HepG2 (cell line): ENCODE results near the gene TBC1D24. TPM values are rescaled to one million over a fixed set of nuclear protein-coding genes. Genes with fewer than 3 reads are reported as not detected.
A peak's percentile ranks its signal among the peaks of the same experiment; 100 is the strongest.

Source experiments
- DBP ChIP-seq: sonication (generic); formaldehyde crosslinking; IDR thresholded peaks from 2 replicates; pipeline ENCODE4 v1.4.0; 2020; ENCODE audit warnings: missing genetic modification reagents; ENCODE audit errors: not compliant biosample characterization
- DPF2 ChIP-seq: sonication (generic); formaldehyde crosslinking; IDR thresholded peaks from 2 replicates; pipeline ENCODE4 v1.4.0; 2020; ENCODE audit warnings: mild to moderate bottlenecking, low read depth, missing genetic modification reagents, borderline replicate concordance
- ELF1 ChIP-seq: sonication (generic); formaldehyde crosslinking; IDR thresholded peaks from 2 replicates; pipeline ENCODE4 v1.4.0; 2020; ENCODE audit warnings: missing genetic modification reagents
- FOXC1 ChIP-seq: sonication (generic); formaldehyde crosslinking; IDR thresholded peaks from 2 replicates; pipeline ENCODE4 v1.8.0; 2022; ENCODE audit warnings: mild to moderate bottlenecking, missing genetic modification reagents, borderline replicate concordance
- JDP2 ChIP-seq: sonication (generic); formaldehyde crosslinking; IDR thresholded peaks from 2 replicates; pipeline ENCODE4 v1.8.1; 2022; ENCODE audit warnings: missing genetic modification reagents, borderline replicate concordance
- MYC ChIP-seq: sonication (generic); formaldehyde crosslinking; IDR thresholded peaks from 2 replicates; pipeline ENCODE4 v1.9.0; 2021; ENCODE audit warnings: missing genetic modification reagents, borderline replicate concordance
- NFAT5 ChIP-seq: sonication (generic); formaldehyde crosslinking; IDR thresholded peaks from 2 replicates; pipeline ENCODE4 v1.4.0; 2020; ENCODE audit warnings: missing genetic modification reagents
- POLR2A ChIP-seq, 2 experiments: IDR thresholded peaks; 2 replicates each; pipeline ENCODE4 v1.6.1; 2011; ENCODE audit warnings: low read depth in 2 of 2, low read length in 2 of 2, mild to moderate bottlenecking in 1 of 2, moderate library complexity in 1 of 2; ENCODE audit not compliant: insufficient read depth in 1 of 2
- ZBTB1 ChIP-seq: sonication (generic); formaldehyde crosslinking; IDR thresholded peaks from 2 replicates; pipeline ENCODE4 v1.4.0; 2020; ENCODE audit warnings: missing genetic modification reagents, borderline replicate concordance
- ZBTB21 ChIP-seq: sonication (generic); formaldehyde crosslinking; IDR thresholded peaks from 2 replicates; pipeline ENCODE4 v1.4.0; 2020; ENCODE audit warnings: missing genetic modification reagents
- ZNF281 ChIP-seq: sonication (generic); formaldehyde crosslinking; IDR thresholded peaks from 2 replicates; pipeline ENCODE4 v1.4.0; 2020; ENCODE audit warnings: missing genetic modification reagents, borderline replicate concordance
- ZNF430 ChIP-seq: sonication (generic); formaldehyde crosslinking; IDR thresholded peaks from 2 replicates; pipeline ENCODE4 v1.9.0; 2021; ENCODE audit warnings: mild to moderate bottlenecking, missing genetic modification reagents
- ZNF550 ChIP-seq: sonication (generic); formaldehyde crosslinking; IDR thresholded peaks from 2 replicates; pipeline ENCODE4 v1.4.0; 2020; ENCODE audit warnings: mild to moderate bottlenecking, missing genetic modification reagents, borderline replicate concordance
- ZNF580 ChIP-seq: IDR thresholded peaks from 2 replicates; pipeline ENCODE4 v1.6.1; 2016; ENCODE audit warnings: low read depth, borderline replicate concordance
- ZNF597 ChIP-seq: sonication (generic); formaldehyde crosslinking; IDR thresholded peaks from 2 replicates; pipeline ENCODE4 v1.5.0; 2020; ENCODE audit warnings: missing genetic modification reagents
- ZNF691 ChIP-seq: sonication (generic); formaldehyde crosslinking; IDR thresholded peaks from 2 replicates; pipeline ENCODE4 v1.4.0; 2020; ENCODE audit warnings: missing genetic modification reagents, low read depth, mild to moderate bottlenecking, borderline replicate concordance
- polyA plus RNA-seq, 8 experiments: library from polyadenylated mRNA; depleted of rRNA in 3 of 8; stranded (reverse) in 7 of 8; unstranded in 1 of 8; fragments of >200 nt; fragmentation: Illumina TruSeq in 4 of 8; extraction: Trizol in 4 of 8; gene quantifications; 2 replicates each; pipeline versions ENCODE4 v1.2.1 to v1.2.3, GENCODE V29; 2011 to 2016; ENCODE audit warnings: low read depth in 4 of 8, missing spikeins in 1 of 8, mixed read lengths in 1 of 8; ENCODE audit not compliant: insufficient read depth in 1 of 8
- total RNA-seq, 5 experiments: library from RNA; depleted of rRNA; stranded (reverse); fragments of >200 nt; fragmentation: Illumina TruSeq; extraction: Trizol; gene quantifications; 2 replicates each; pipeline ENCODE4 v1.2.3, GENCODE V29; 2016; ENCODE audit warnings: low read depth in 1 of 5

TBC1D24 gene
- total and polyA plus RNA-seq, 2 of the 13 experiments (the other 11 are each of a cell fraction or from before 2014, with no cell fraction given): 7.7 to 13.7 TPM

- 0 out of 4 replicates have a peak, but pooled peaks of 1 of the 2 experiments have one; percentile 23 for TF ChIP-seq POLR2A (IDR thresholded peaks at IDR 0.05; ENCODE audit: insufficient read depth in 1 of 2, low read depth in 2 of 2, low read length in 2 of 2)
- TF ChIP-seq NFAT5 (CRISPR knock-in tag): no peak
- TF ChIP-seq DPF2 (CRISPR knock-in tag): 0 out of 2 replicates have a peak, but pooled peaks have one; percentile 12
- no peak for TF ChIP-seq ZNF597 (CRISPR knock-in tag)
- TF ChIP-seq ZNF430 (CRISPR knock-in tag): no peak; the same call in 1 of the 2 replicates
- TF ChIP-seq ZBTB21: no peak
- TF ChIP-seq ZBTB1 (CRISPR knock-in tag): no peak
- peak; percentile 73 for TF ChIP-seq FOXC1
- no peak for TF ChIP-seq MYC
- TF ChIP-seq ZNF281 (CRISPR knock-in tag): no peak
- no peak for TF ChIP-seq JDP2
- TF ChIP-seq ZNF550: no peak
- no peak for TF ChIP-seq ELF1 (CRISPR knock-in tag)
- TF ChIP-seq DBP (CRISPR knock-in tag): no peak
- TF ChIP-seq ZNF580 (CRISPR knock-in tag): 0 out of 2 replicates have a peak, but pooled peaks have one; percentile 31
- TF ChIP-seq ZNF691 (CRISPR knock-in tag): no peak
These were observed 37.9 kb downstream of the TBC1D24 start (continued) for GRCh38 chr16:2512735-2513404.
